Neuronal stem cell (in vitro differentiated cells): ENCODE measurements around the gene HSP90AB1.

ENCODE experiments used
- DNase-seq: peaks from one replicate; pipeline ENCODE4 v3.0.0-alpha.2; 2013; ENCODE audit warnings: low spot score
- H2AFZ ChIP-seq: one replicate; pipeline ENCODE4 v1.6.1; 2013; ENCODE audit warnings: mild to moderate bottlenecking, low read length, inconsistent platforms
- H2AK5ac ChIP-seq: 2 replicates; pipeline ENCODE4 v1.6.1; 2013; ENCODE audit warnings: low read depth, mild to moderate bottlenecking, inconsistent platforms, low read length, moderate library complexity, mixed read lengths
- H2BK120ac ChIP-seq: 2 replicates; pipeline ENCODE4 v1.6.1; 2013; ENCODE audit warnings: low read depth, mild to moderate bottlenecking, inconsistent platforms, low read length, moderate library complexity, mixed read lengths
- H2BK12ac ChIP-seq: one replicate; pipeline ENCODE4 v1.6.1; 2013; ENCODE audit warnings: low read length, inconsistent platforms
- H2BK15ac ChIP-seq: 2 replicates; pipeline ENCODE4 v1.6.1; 2013; ENCODE audit warnings: mild to moderate bottlenecking, low read length, inconsistent platforms, mixed read lengths
- H2BK5ac ChIP-seq: one replicate; pipeline ENCODE4 v1.6.1; 2013; ENCODE audit warnings: inconsistent platforms, mild to moderate bottlenecking, low read length, moderate library complexity
- H3K14ac ChIP-seq: one replicate; pipeline ENCODE4 v1.6.1; 2013; ENCODE audit warnings: low read length, inconsistent platforms
- H3K18ac ChIP-seq: 2 replicates; pipeline ENCODE4 v1.6.1; 2013; ENCODE audit warnings: low read length, inconsistent platforms
- H3K23ac ChIP-seq: 2 replicates; pipeline ENCODE4 v1.6.1; 2013; ENCODE audit warnings: low read depth, mild to moderate bottlenecking, mixed read lengths, low read length, inconsistent platforms; ENCODE audit not compliant: poor library complexity
- H3K27ac ChIP-seq: replicated peaks from 3 replicates; pipeline ENCODE4 v1.5.1; 2013; ENCODE audit warnings: low read length, inconsistent platforms
- H3K27me3 ChIP-seq, 3 experiments: 2 replicates each; pipeline ENCODE4 v1.6.1; 2013; ENCODE audit warnings: low read length in 3 of 3, mild to moderate bottlenecking in 2 of 3, inconsistent platforms in 1 of 3, low read depth in 1 of 3, mixed read lengths in 1 of 3, moderate library complexity in 1 of 3; ENCODE audit not compliant: control insufficient read depth in 3 of 3, insufficient read depth in 3 of 3
- H3K36me3 ChIP-seq, 2 donors: replicated peaks in 1 of 2; 2 replicates each; pipeline ENCODE4 v1.6.1; 2013; ENCODE audit warnings: low read length in 2 of 2; ENCODE audit not compliant: control insufficient read depth in 2 of 2, insufficient read depth in 2 of 2
- H3K4ac ChIP-seq: 2 replicates; pipeline ENCODE4 v1.6.1; 2013; ENCODE audit warnings: inconsistent platforms, mild to moderate bottlenecking, low read length, moderate library complexity
- H3K4me1 ChIP-seq, 2 donors: 1 replicate in 1 of 2; 2 replicates in 1 of 2; pipeline ENCODE4 v1.6.1; 2013; ENCODE audit warnings: low read length in 2 of 2, low read depth in 1 of 2; ENCODE audit not compliant: control insufficient read depth in 2 of 2, insufficient read depth in 1 of 2
- H3K4me2 ChIP-seq: one replicate; pipeline ENCODE4 v1.6.1; 2013; ENCODE audit warnings: mild to moderate bottlenecking, low read length, inconsistent platforms; ENCODE audit not compliant: insufficient read depth, poor library complexity, severe bottlenecking
- H3K4me3 ChIP-seq, 2 donors: 2 replicates each; pipeline ENCODE4 v1.5.1; 2013; ENCODE audit warnings: low read length in 2 of 2, mild to moderate bottlenecking in 2 of 2, inconsistent platforms in 1 of 2, moderate library complexity in 1 of 2
- H3K79me1 ChIP-seq: one replicate; pipeline ENCODE4 v1.6.1; 2013; ENCODE audit warnings: low read depth, mild to moderate bottlenecking, inconsistent platforms, low read length, moderate library complexity
- H3K9ac ChIP-seq: one replicate; pipeline ENCODE4 v1.6.1; 2013; ENCODE audit warnings: mild to moderate bottlenecking, low read depth, low read length, inconsistent platforms; ENCODE audit not compliant: poor library complexity
- H3K9me3 ChIP-seq, 2 donors: replicated peaks in 1 of 2; 2 replicates each; pipeline versions ENCODE3 to v1.6.1; 2013; ENCODE audit warnings: low read length in 2 of 2, mild to moderate bottlenecking in 2 of 2, inconsistent platforms in 1 of 2, low read depth in 1 of 2, mixed read lengths in 1 of 2, moderate library complexity in 1 of 2; ENCODE audit not compliant: control insufficient read depth in 2 of 2, insufficient read depth in 1 of 2
- H4K8ac ChIP-seq: one replicate; pipeline ENCODE4 v1.6.1; 2013; ENCODE audit warnings: low read depth, mild to moderate bottlenecking, inconsistent platforms, low read length, moderate library complexity
- H4K91ac ChIP-seq: one replicate; pipeline ENCODE4 v1.6.1; 2013; ENCODE audit warnings: low read length, low read depth, mild to moderate bottlenecking, inconsistent platforms; ENCODE audit not compliant: poor library complexity
- WGBS, 2 donors: extraction: QIAGEN DNeasy Blood & Tissue Kit; methylation state at CpG; one replicate each; pipeline ENCODE4 v1.1.7; 2013; ENCODE audit warnings: missing lambda C conversion rate in 2 of 2, mixed read lengths in 1 of 2; ENCODE audit not compliant: insufficient read length in 2 of 2, insufficient replicate concordance in 1 of 2; ENCODE audit errors: extremely low coverage in 2 of 2; 5-methylcytosine and 5-hydroxymethylcytosine counted together

The HSP90AB1 gene

DNA sequence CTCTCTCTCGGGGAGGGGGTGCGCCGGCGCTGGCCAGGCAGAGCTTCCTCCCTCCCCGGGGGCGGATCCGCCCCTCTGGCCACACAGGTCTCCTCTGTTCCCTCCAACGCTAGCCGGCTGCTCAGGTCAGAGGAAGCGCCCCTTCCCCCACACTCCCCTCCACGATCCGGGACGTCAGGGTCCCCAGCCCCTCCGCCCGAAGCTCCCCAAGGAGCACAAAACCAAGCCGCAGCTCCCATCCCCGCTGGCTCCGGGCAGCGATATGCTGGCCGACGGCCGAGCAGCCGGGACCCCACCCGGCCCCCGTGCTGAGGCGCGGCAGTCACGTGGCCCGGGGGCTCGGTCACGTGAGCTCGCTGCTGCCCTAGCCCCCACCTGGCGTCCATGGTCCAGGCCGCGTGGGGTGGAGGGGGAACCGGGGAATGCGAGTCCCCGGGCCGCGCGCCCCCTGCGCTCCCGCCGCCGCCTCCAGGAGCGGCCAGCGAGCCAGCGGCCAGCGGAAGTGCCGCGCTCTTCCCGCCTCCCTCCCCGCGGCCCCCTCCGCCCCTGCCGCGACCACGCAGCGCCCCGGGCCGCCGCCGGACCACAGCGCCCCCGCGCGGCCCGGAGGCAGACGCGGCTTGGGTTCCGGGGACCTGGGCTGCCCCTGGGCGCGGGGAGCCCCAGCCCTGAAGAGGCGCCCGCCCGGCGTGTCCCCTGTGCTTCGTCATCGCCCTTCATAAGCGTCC lies 10.3 kb downstream of the HSP90AB1 start, which contains the start of gene SLC35B2:
SLC35B2 (minus strand) TSS at position 504 of the 728 bp plus-strand sequence; CDS start at position 386, 118 bp downstream.
- H3K9ac ChIP-seq: peak within 1 kb of the TSS; percentile 91
- H2BK120ac ChIP-seq: no peak within 1 kb of the TSS
- H3K4me2 ChIP-seq: peak within 1 kb of the TSS; percentile 98
- H3K4me1 ChIP-seq: peaks cover 12 to 14% of the 10 kb centered on the region in 2 donors
- DNase-seq: peak; percentile 78
- peak within 1 kb of the TSS; percentile 67 to 95 for H3K4me3 ChIP-seq
- peaks cover 42 to 80% of the 10 kb centered on the region in 2 donors for H3K36me3 ChIP-seq
- H3K27me3 ChIP-seq: no peaks in the 10 kb centered on the region
- H2AK5ac ChIP-seq: peak within 1 kb of the TSS; percentile 77
- H3K9me3 ChIP-seq: no peaks in the 10 kb centered on the region
- peak within 1 kb of the TSS; percentile 55 for H2BK15ac ChIP-seq
- H4K91ac ChIP-seq: peak within 1 kb of the TSS; percentile 14
- H2AFZ ChIP-seq: peak within 1 kb of the TSS; percentile 91
- H4K8ac ChIP-seq: no peak within 1 kb of the TSS
- peak within 1 kb of the TSS; percentile 90 for H3K27ac ChIP-seq
- H3K18ac ChIP-seq: peak within 1 kb of the TSS; percentile 98
- no peak within 1 kb of the TSS for H2BK12ac ChIP-seq
- H3K23ac ChIP-seq: peak within 1 kb of the TSS; percentile 92
- H2BK5ac ChIP-seq: peak within 1 kb of the TSS; percentile 91
- H3K79me1 ChIP-seq: no peaks in the 10 kb centered on the region
- no CpG with 5 or more reads among the region's 80 CpGs for WGBS, 2 donors
- H3K14ac ChIP-seq: peak within 1 kb of the TSS; percentile 26
- peak within 1 kb of the TSS; percentile 72 for H3K4ac ChIP-seq

- H3K4me2 ChIP-seq: peak overlapping the region; percentile 98
- H2BK120ac ChIP-seq: no peak overlapping the region
- H2AK5ac ChIP-seq: peak overlapping the region; percentile 27
- H3K14ac ChIP-seq: no peak overlapping the region
- no CpG with 5 or more reads among the region's 15 CpGs for WGBS, 2 donors
- H2BK5ac ChIP-seq: no peak overlapping the region
- H4K8ac ChIP-seq: no peak overlapping the region
- H3K79me1 ChIP-seq: no peaks in the 10 kb centered on the region
- H2BK12ac ChIP-seq: no peak overlapping the region
- no peaks in the 10 kb centered on the region for H3K27me3 ChIP-seq
- no peak overlapping the region for H4K91ac ChIP-seq
- no peak for DNase-seq
- peak overlapping the region; percentile 92 for H3K23ac ChIP-seq
- peak overlapping the region; percentile 35 for H3K27ac ChIP-seq
- H3K9me3 ChIP-seq: no peaks in the 10 kb centered on the region
- peaks cover 13 to 14% of the 10 kb centered on the region in 2 donors for H3K4me1 ChIP-seq
- H3K9ac ChIP-seq: no peak overlapping the region
- peak overlapping the region; percentile 89 for H3K18ac ChIP-seq
- H2BK15ac ChIP-seq: no peak overlapping the region
- peak overlapping the region; percentile 91 for H2AFZ ChIP-seq
- peaks cover 40 to 79% of the 10 kb centered on the region in 2 donors for H3K36me3 ChIP-seq
- H3K4me3 ChIP-seq: peak overlapping the region; percentile 67 to 69
- H3K4ac ChIP-seq: no peak overlapping the region
Observed at GRCh38 chr6:44257753-44258324, 10.9 kb downstream of the HSP90AB1 start.

GRCh38 chr6:44258325-44258863 lies 11.5 kb downstream of the HSP90AB1 start:
- Histone ChIP-seq H3K14ac (no peak overlapping the region), H3K36me3 (peaks cover 34 to 77% of the 10 kb centered on the region in 2 donors), H3K23ac (no peak overlapping the region), H3K27ac (no peak overlapping the region), H3K27me3 (no peaks in the 10 kb centered on the region), H4K8ac (no peak overlapping the region), H2BK5ac (no peak overlapping the region), H2BK15ac (no peak overlapping the region), H4K91ac (no peak overlapping the region), H3K4me1 (peaks cover 17 to 19% of the 10 kb centered on the region in 2 donors), H3K18ac (no peak overlapping the region), H2AK5ac (no peak overlapping the region), H3K9ac (no peak overlapping the region), H3K4ac (no peak overlapping the region), H2BK12ac (no peak overlapping the region), H3K4me3 (no peak overlapping the region), H2BK120ac (no peak overlapping the region), H3K9me3 (no peaks in the 10 kb centered on the region), H3K79me1 (no peaks in the 10 kb centered on the region), H3K4me2 (no peak overlapping the region), H2AFZ (no peak overlapping the region)
- no CpG with 5 or more reads among the region's 9 CpGs for WGBS, 2 donors
- DNase-seq: no peak

- no peak overlapping the region for H3K27ac ChIP-seq
- H2AK5ac ChIP-seq: no peak overlapping the region
- no peak overlapping the region for H3K23ac ChIP-seq
- no peak overlapping the region for H3K4me3 ChIP-seq
- no peak overlapping the region for H3K4me2 ChIP-seq
- no peaks in the 10 kb centered on the region for H3K79me1 ChIP-seq
- no peak overlapping the region for H4K91ac ChIP-seq
- no peak overlapping the region for H4K8ac ChIP-seq
- WGBS, 2 donors: no CpG with 5 or more reads among the region's 3 CpGs
- no peak overlapping the region for H3K9ac ChIP-seq
- H3K14ac ChIP-seq: no peak overlapping the region
- no peak overlapping the region for H2BK15ac ChIP-seq
- no peaks in the 10 kb centered on the region for H3K27me3 ChIP-seq
- peaks cover 31 to 72% of the 10 kb centered on the region in 2 donors for H3K36me3 ChIP-seq
- no peak overlapping the region for H2BK5ac ChIP-seq
- H2AFZ ChIP-seq: no peak overlapping the region
- no peak overlapping the region for H3K4ac ChIP-seq
- H3K9me3 ChIP-seq: no peaks in the 10 kb centered on the region
- no peak overlapping the region for H2BK120ac ChIP-seq
- no peak overlapping the region for H3K18ac ChIP-seq
- no peak for DNase-seq
- H3K4me1 ChIP-seq: peaks cover 22 to 24% of the 10 kb centered on the region in 2 donors
- no peak overlapping the region for H2BK12ac ChIP-seq
Observed at GRCh38 chr6:44258921-44259320, 12.0 kb downstream of the HSP90AB1 start.
